ENCODE data around the gene NOC2L.

The NOC2L gene

DNA sequence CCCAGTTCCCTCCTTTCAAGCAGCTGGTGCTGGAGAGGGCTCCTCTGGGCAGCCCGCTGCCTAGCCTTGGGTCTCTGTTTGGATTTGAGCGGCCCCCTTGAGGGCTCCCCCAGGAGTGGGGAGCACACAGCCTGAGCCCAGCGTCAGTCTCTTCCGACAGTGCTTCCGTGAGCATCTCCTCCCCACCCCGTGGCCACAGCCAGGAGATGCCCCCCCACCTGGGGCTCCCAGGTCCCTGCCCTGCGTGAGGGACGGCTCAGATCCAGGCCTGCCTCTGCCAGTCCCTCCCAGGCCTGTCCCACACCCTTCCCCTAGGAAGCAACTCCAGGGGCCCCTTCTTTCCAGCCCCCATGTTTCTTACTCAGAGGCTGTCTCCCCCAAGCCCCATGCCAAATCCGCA lies 31.8 kb downstream of the NOC2L start:
- DNase-seq: no peak

- no peak for DNase-seq
Measured at GRCh38 chr1:925561-926421, 33.3 kb downstream of the NOC2L start.

- DNase-seq: no peak
Measured at GRCh38 chr1:924656-925560, 34.1 kb downstream of the NOC2L start.

DNA sequence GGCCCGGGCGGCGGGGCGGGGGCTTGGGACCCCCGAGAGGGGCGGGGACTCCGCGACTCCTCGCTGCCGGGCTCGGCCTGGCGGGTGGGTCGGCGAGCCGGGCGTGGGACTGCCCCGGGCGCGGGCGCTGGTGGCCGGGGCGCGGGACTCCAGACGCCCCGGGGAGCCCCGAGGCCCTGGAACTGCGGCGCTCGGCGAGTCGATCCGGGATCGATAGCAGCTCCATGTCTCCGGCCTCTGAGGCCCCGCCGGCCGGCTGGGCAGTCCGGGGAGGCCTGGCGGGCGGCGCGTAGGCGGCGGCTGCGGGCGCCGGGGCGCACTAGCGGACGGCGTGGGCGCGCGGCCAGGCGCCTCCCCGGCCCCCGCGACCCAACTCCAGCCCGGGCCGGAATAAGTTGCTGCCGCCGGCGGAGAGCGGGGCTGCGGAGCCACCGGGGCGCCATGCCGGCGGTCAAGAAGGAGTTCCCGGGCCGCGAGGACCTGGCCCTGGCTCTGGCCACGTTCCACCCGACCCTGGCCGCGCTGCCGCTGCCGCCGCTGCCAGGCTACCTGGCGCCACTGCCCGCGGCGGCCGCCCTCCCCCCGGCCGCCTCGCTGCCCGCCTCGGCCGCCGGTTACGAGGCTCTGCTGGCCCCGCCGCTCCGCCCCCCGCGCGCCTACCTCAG lies 34.9 kb downstream of the NOC2L start:
- no peak for DNase-seq

GRCh38 chr1:923131-923990 lies 35.7 kb downstream of the NOC2L start, which contains the start of gene SAMD11:
TSS of gene SAMD11 (plus strand) at chr1:923923. CDS start at chr1:924432, 509 bp downstream.
- DNase-seq: peak; percentile 92

DNA sequence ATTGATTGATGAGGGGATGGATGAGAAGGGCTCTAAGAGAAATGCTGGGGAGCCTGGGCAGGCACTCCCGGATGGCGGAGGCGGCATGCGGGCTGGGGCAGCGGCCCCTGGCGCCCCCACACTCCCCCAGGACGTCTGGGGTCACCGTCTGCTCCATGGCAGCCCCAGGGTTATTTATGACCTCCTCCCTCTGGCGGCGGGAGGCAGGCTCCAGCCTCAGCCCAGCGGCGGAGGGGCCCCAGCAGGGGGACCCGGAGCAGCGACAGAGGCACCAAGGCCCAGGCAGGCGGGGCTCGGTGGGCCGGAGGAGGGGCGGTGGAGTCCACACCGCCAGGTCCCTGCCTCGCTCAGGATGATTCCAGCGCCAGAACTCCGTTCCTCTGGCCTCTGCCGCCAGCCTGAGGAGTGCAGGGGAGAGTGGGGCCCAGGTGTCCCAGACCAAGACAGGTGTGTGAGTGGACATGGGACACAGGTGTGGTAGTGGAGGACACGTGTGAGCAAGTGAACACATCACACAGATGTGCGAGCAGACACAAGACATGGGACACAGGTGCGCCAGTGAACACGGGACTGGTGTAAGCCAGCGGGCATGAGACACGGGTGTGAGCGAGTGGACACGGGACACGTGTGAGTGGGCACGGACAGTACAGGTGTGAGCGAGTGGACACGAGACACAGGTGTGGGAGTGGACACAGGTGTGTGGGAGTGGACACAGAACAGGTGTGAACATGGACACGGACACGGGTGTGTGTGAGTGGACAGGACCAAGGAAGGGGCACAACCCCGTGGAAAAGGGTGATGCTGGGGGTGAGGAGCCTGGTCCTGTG lies 37.8 kb downstream of the NOC2L start:
- peak; percentile 84 for DNase-seq

- no peak for DNase-seq
Measured at GRCh38 chr1:920521-920920, 38.5 kb downstream of the NOC2L start.

GRCh38 chr1:920010-920409 lies 39.0 kb downstream of the NOC2L start:
- no peak for DNase-seq

DNA sequence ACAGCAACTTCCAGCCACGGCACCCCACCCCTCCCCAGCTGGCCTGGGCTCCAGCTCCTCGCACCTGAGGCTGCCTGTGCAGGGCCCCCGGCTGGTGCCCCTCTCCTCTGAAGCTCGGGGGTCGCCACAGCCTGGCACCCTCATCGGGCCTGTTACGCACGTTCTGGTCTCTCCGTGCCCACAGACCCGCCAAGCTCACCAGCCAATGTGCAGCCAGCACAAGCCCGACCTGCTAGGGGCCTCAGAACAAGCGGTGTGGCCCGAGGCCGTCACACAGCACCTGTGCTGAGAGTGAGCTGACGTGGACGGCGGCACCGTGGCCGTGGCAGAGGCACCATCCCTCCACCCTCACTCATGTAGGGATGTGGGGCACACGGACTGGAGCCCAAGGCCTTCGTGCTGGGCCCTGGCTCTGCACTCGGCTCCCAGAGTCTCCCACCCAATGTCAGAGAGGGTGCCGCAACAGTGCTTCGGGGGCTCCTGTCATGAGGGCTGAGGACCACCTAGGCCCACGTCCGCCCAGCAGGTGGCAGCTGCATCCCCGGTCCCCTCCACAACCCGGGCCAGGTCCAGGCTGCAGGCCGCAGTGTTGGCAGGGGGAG lies 39.7 kb downstream of the NOC2L start:
- no peak for DNase-seq

DNA sequence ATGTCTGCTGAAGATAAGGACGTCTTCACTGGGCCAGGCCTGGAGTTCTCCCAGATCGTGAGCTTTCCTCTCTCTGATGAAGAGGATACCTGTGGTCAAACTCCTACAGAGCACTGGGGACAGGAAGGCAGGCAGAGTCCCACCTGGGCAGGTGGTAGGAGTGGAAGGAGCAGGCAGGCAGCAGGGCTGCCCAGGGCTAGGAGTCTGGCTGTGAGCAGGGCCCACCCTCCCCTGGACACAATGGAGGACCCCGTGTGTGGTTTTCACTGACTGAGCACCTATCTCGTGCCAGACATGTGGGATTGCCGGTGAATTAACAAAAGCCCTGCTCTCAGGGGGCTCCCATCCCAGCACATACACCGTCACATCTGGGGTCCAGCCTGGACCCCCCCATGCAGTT lies 40.2 kb downstream of the NOC2L start:
- no peak for DNase-seq

DNA sequence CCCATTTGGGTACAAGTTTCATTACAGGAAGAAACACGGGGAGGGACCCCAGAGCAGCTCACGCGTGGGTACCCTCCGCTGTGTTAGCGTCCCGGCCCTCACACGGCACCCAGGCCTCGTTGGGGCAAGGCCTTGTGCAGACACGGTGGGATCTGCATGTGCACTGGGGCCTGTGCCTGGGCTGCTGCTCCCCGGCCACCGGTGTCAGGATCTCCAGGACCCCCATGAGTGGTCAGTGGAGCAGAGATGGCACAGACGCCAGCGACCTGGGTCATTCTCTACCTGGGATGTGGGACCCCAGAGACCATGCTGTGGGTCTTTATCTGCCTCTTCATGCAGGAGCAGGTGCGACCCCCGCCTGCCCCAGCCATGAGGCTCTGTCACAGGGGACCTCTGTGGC lies 40.7 kb downstream of the NOC2L start:
- no peak for DNase-seq

GRCh38 chr1:917466-918091 lies 41.5 kb downstream of the NOC2L start:
- peak; percentile 25 for DNase-seq

- DNase-seq: peak; percentile 21
Measured at GRCh38 chr1:917076-917459, 42.0 kb downstream of the NOC2L start.

DNA sequence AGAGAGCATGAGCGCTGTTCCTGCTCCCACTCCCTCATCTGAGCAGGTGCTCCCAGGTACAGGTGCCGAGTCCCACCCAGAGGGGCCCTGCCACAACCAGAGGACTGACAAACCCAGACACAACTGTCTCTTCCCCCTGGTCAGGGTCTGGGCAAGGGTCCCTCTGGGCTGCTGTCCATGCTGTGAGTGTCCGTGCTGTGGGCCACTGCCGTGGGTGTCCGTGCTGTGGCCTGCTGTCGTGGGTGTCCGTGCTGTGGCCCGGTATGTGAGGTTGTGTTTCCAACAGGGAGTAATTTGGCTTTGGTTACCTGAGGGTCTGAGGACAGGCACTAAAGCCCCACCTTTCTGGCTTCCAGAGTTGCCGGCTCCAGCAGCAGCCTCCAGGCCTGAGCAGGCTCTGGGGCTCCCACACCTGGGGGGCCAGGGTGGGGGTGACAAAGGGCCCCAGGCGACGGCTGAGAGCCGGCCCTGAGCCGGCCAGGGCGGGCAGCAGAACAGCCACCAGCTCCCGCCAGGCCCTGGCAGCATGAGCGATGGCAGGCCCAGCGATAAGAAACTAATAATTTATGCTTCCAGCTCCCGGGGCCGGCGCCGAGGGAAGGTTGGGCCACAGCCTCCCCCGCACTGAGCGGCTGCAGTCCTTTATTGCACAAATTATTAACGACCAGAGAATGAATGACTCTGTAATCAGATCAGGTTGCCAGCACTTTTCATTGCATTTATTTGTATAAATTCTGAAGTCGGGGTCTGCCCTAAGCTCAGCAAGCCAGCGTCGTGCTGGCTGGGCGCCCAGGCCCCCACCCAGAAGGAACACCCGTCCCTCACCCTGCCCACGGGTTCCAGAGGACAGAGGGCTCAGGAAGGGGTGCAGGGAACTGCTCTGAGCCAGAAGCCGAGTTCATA lies 42.6 kb downstream of the NOC2L start:
- peak; percentile 25 for DNase-seq

GRCh38 chr1:915295-916172 lies 43.5 kb downstream of the NOC2L start:
- DNase-seq: peak; percentile 25

GRCh38 chr1:914891-915280 lies 44.2 kb downstream of the NOC2L start:
- peak; percentile 13 for DNase-seq

- DNase-seq: peak; percentile 31
Measured at GRCh38 chr1:914131-914890, 44.7 kb downstream of the NOC2L start.

Measured in left hindlimb (tissue), 1 donor.